SU-DHL-6 (cell line): ENCODE results near the gene SRGAP3.

Experiments
- H2AFZ ChIP-seq: fragments of 200-600 bp; sonication (generic); 2 replicates; pipeline ENCODE4 v1.6.1; 2014; ENCODE audit warnings: low read depth, mild to moderate bottlenecking, moderate library complexity, mixed read lengths, antibody characterized with exemption, low read length; ENCODE audit not compliant: severe bottlenecking
- H3F3A ChIP-seq: fragments of 200-600 bp; shearing (Covaris generic); 2 replicates; pipeline ENCODE4 v1.6.0; 2016; ENCODE audit warnings: antibody characterized with exemption, mild to moderate bottlenecking; ENCODE audit not compliant: insufficient read depth
- H3K27ac ChIP-seq: fragments of 200-600 bp; sonication (generic); 2 replicates; pipeline ENCODE4 v1.5.1; 2016; ENCODE audit warnings: low read depth, mild to moderate bottlenecking, low read length, moderate library complexity, mixed read lengths
- H3K27me3 ChIP-seq: fragments of 200-600 bp; sonication (generic), shearing (Covaris generic); 2 replicates; pipeline ENCODE4 v1.6.0; 2014; ENCODE audit warnings: mild to moderate bottlenecking, low read length
- H3K36me3 ChIP-seq: fragments of 200-600 bp; sonication (generic); 2 replicates; pipeline ENCODE4 v1.6.1; 2014; ENCODE audit warnings: mild to moderate bottlenecking, low read length, mixed read lengths
- H3K4me2 ChIP-seq: fragments of 300-600, 200-600 bp; shearing (Covaris generic), sonication (generic); 2 replicates; pipeline ENCODE4 v1.6.0; 2014; ENCODE audit warnings: low read length, low read depth, mild to moderate bottlenecking; ENCODE audit not compliant: poor library complexity, severe bottlenecking
- H3K4me3 ChIP-seq: fragments of 200-600 bp; sonication (generic); 2 replicates; pipeline ENCODE4 v1.5.1; 2014; ENCODE audit warnings: antibody characterized with exemption, low read length, mild to moderate bottlenecking, mixed read lengths; ENCODE audit not compliant: insufficient read depth, poor library complexity, severe bottlenecking
- H3K79me2 ChIP-seq: fragments of 200-600 bp; sonication (generic); 2 replicates; pipeline ENCODE4 v1.6.1; 2014; ENCODE audit warnings: mild to moderate bottlenecking, low read length, moderate library complexity; ENCODE audit not compliant: insufficient read depth
- H3K9ac ChIP-seq: fragments of 200-600 bp; sonication (generic); 2 replicates; pipeline ENCODE4 v1.7.0; 2014; ENCODE audit warnings: mild to moderate bottlenecking, low read length
- H3K9me2 ChIP-seq: fragments of 200-600 bp; sonication (generic); replicated peaks from 2 replicates; pipeline ENCODE4 v1.6.1; 2014; ENCODE audit warnings: low read length; ENCODE audit not compliant: insufficient read depth
- H3K9me3 ChIP-seq: fragments of 200-600 bp; sonication (generic); 2 replicates; pipeline ENCODE4 v1.6.1; 2014; ENCODE audit warnings: low read length, mixed read lengths; ENCODE audit not compliant: insufficient read depth
- H4K20me1 ChIP-seq: fragments of 200-600 bp; sonication (generic); 2 replicates; pipeline ENCODE4 v1.6.1; 2014; ENCODE audit warnings: low read depth, mild to moderate bottlenecking, antibody characterized with exemption, low read length, moderate library complexity, mixed read lengths
- CTCF ChIP-seq: fragments of 200-600 bp; sonication (generic); IDR thresholded peaks from one replicate; pipeline ENCODE4 v1.5.1; 2017; ENCODE audit warnings: antibody characterized with exemption, mild to moderate bottlenecking, low read length, moderate library complexity; ENCODE audit not compliant: insufficient read depth, poor library complexity, severe bottlenecking
- EZH2phosphoT487 ChIP-seq: fragments of 200-600 bp; sonication (generic), shearing (Covaris generic); conservative IDR thresholded peaks from 2 replicates; pipeline ENCODE4 v1.6.1; 2018; ENCODE audit warnings: mild to moderate bottlenecking, antibody characterized with exemption, low read length, moderate library complexity, mixed read lengths

SRGAP3 gene

DNA sequence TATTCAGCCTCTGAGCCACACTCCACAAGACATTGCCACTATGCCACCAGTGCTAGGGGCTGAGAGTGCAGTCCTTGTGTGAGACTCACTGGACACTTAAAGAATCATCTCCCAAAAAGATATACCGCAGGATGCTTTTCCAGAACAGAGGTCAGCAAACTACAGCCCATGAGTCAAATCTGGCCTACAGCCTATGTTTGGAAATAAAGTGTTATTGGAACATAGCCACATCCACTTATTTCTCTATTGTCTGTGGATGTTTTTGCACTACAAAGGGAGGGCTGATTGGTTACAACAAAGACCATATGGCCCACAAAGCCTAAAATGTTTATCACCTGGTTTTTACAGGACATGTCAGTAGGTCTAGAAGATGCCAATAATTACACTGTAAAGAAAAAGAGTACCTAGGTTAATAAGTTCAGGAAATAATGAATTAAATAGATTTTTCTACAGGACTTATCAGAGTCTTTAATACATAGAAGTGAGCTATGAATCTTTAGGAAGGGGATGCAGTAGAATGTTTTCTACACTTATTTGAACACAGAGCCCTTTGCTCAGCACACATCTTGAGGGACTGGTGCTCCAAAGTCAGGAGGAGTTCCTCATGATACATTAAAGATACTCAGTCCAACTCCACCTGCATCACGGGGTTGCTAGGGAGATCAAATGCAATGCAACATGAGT lies 26.3 kb downstream of the SRGAP3 start:
- no peak overlapping the region for H3K27ac ChIP-seq
- no peak for TF ChIP-seq EZH2phosphoT487
- TF ChIP-seq CTCF: no peak
- no peaks in the 10 kb centered on the region for H3F3A ChIP-seq
- H3K9me2 ChIP-seq: no peaks in the 10 kb centered on the region
- no peaks in the 10 kb centered on the region for H4K20me1 ChIP-seq
- H3K36me3 ChIP-seq: no peaks in the 10 kb centered on the region
- H3K27me3 ChIP-seq: no peaks in the 10 kb centered on the region
- H3K4me2 ChIP-seq: no peak overlapping the region
- no peak overlapping the region for H3K9ac ChIP-seq
- H3K79me2 ChIP-seq: no peaks in the 10 kb centered on the region
- H2AFZ ChIP-seq: no peak overlapping the region
- no peak overlapping the region for H3K4me3 ChIP-seq
- H3K9me3 ChIP-seq: no peaks in the 10 kb centered on the region

GRCh38 chr3:9222049-9222448 lies 27.4 kb downstream of the SRGAP3 start:
- Histone ChIP-seq H3K27ac (no peak overlapping the region), H3K79me2 (no peaks in the 10 kb centered on the region), H3K9me3 (no peaks in the 10 kb centered on the region), H3K9me2 (no peaks in the 10 kb centered on the region), H3F3A (no peaks in the 10 kb centered on the region), H3K36me3 (no peaks in the 10 kb centered on the region), H2AFZ (no peak overlapping the region), H4K20me1 (no peaks in the 10 kb centered on the region), H3K4me3 (no peak overlapping the region), H3K4me2 (no peak overlapping the region), H3K9ac (no peak overlapping the region), H3K27me3 (no peaks in the 10 kb centered on the region)
- TF ChIP-seq EZH2phosphoT487: no peak

- Histone ChIP-seq H3K4me2 (no peak overlapping the region), H3F3A (no peaks in the 10 kb centered on the region), H3K9me3 (no peaks in the 10 kb centered on the region), H2AFZ (no peak overlapping the region), H3K79me2 (no peaks in the 10 kb centered on the region), H3K36me3 (no peaks in the 10 kb centered on the region), H4K20me1 (no peaks in the 10 kb centered on the region), H3K9ac (no peak overlapping the region), H3K27me3 (no peaks in the 10 kb centered on the region), H3K27ac (no peak overlapping the region), H3K4me3 (no peak overlapping the region), H3K9me2 (no peaks in the 10 kb centered on the region)
- no peak for TF ChIP-seq CTCF
- TF ChIP-seq EZH2phosphoT487: no peak
Measured at GRCh38 chr3:9218514-9218846, 31.0 kb downstream of the SRGAP3 start.

DNA sequence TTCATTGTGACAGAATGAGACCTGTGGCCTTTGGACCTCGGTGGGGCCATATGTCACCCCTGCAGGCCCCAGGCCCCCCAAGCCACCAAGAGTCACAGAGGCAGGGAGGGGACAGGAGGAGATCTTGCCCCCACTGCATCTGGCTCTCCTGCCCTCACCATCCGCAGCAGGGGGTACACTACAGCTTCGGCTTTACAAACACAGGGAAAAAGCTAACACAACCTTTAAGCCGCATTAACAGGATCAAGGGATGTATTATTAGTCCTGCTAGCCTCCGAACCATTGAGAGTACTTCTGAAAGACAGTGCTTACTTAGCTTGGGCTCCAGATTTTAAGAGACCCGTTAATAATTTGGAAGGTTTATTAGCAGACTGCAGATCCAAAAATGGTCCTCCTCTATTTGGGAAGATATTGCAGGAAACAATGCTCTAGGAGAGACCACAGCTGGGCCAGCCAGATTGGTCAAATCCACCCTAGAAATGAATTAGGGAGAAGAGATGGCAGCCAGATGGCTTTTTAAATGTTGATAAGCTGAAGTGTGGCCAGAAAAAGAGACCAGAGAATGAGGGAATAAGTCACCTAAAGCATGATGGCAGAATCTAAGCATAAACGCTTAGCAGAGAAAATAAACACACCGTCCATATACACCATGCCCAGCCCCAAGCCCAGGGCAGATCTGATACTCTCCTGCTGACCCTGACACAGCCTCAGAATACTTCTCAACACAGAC lies 31.5 kb downstream of the SRGAP3 start:
- H3K9ac ChIP-seq: no peak overlapping the region
- no peaks in the 10 kb centered on the region for H3K9me2 ChIP-seq
- no peaks in the 10 kb centered on the region for H4K20me1 ChIP-seq
- no peaks in the 10 kb centered on the region for H3K27me3 ChIP-seq
- no peaks in the 10 kb centered on the region for H3K36me3 ChIP-seq
- H3K4me3 ChIP-seq: no peak overlapping the region
- H3K9me3 ChIP-seq: no peaks in the 10 kb centered on the region
- no peaks in the 10 kb centered on the region for H3K79me2 ChIP-seq
- H3F3A ChIP-seq: no peaks in the 10 kb centered on the region
- no peak overlapping the region for H3K27ac ChIP-seq
- no peak overlapping the region for H2AFZ ChIP-seq
- TF ChIP-seq EZH2phosphoT487 (no peak), CTCF (no peak)
- H3K4me2 ChIP-seq: no peak overlapping the region
